Activated CD8-positive, alpha-beta T cell treated with anti-CD3 and anti-CD28 coated beads for 36 hours (primary cell): ENCODE measurements around the gene HDGFL2. TPM values are rescaled to one million over a fixed set of nuclear protein-coding genes. Genes with fewer than 3 reads are reported as not detected.
"Not testable (repeated sequence)": the region's sequence is repeated elsewhere in the genome, so short reads cannot be mapped to it uniquely, and the experiment has no call there.

Experiments
- ATAC-seq: fragments of 200-7000 bp; cut with Tn5 transposase; one replicate; pipeline ENCODE4 v1.10.0; 2021; ENCODE audit warnings: mild to moderate bottlenecking, moderate library complexity
- CTCF ChIA-PET: fragments of 350-600 bp; sonication (Branson Sonifier 250); formaldehyde crosslinking; loops from one replicate; lab custom pipeline; 2021; ENCODE audit warnings: antibody characterized with exemption; lab: Charles Lee
- POLR2A ChIA-PET: fragments of 350-600 bp; sonication (Branson Sonifier 250); formaldehyde crosslinking; loops from one replicate; lab custom pipeline; 2021; ENCODE audit warnings: antibody characterized with exemption; lab: Charles Lee
- DNase-seq: peaks from one replicate; pipeline ENCODE4 v3.0.0-alpha.2; 2020
- H3K27ac Mint-ChIP-seq: one replicate; pipeline ENCODE4 v1.8.0; 2021; ENCODE audit warnings: mild to moderate bottlenecking, mixed read lengths
- H3K27me3 Mint-ChIP-seq: one replicate; pipeline ENCODE4 v1.8.0; 2021; ENCODE audit warnings: mixed read lengths
- H3K36me3 Mint-ChIP-seq: one replicate; pipeline ENCODE4 v1.8.0; 2021; ENCODE audit warnings: low read depth, mixed read lengths
- H3K4me1 Mint-ChIP-seq: one replicate; pipeline ENCODE4 v1.8.0; 2021; ENCODE audit warnings: low read depth, mixed read lengths
- H3K4me3 Mint-ChIP-seq: one replicate; pipeline ENCODE4 v1.8.0; 2021; ENCODE audit warnings: mild to moderate bottlenecking, moderate library complexity, mixed read lengths
- H3K9me3 Mint-ChIP-seq: one replicate; pipeline ENCODE4 v1.8.0; 2021; ENCODE audit warnings: mixed read lengths
- CTCF ChIP-seq: fragments of 200-600 bp; IDR thresholded peaks from one replicate; pipeline ENCODE4 v1.8.0; 2022; ENCODE audit warnings: antibody characterized with exemption, mild to moderate bottlenecking
- intact Hi-C: fragments of 100-400 bp; cut with micrococcal nuclease; formaldehyde crosslinking; loops from one replicate; pipeline ENCODE4 v1.10.0; 2022
- total RNA-seq, 2 experiments: library from RNA; stranded (reverse); gene quantifications; one replicate each; pipeline ENCODE4 v1.2.3, GENCODE V29; 2021

HDGFL2 gene
- total RNA-seq, 2 experiments from 2014 or later = 37.5 to 44.0 TPM

- POLR2A ChIA-PET = no interaction called here
- CTCF ChIA-PET = interaction anchor here (4.5 kb wide), 1 partner anchor 17 kb away, joined by 28 read pairs; no protein-coding TSS in a partner anchor
- H3K4me1 Mint-ChIP-seq = peaks cover 9% of the 10 kb centered on the region
These were observed 69.2 kb downstream of the HDGFL2 start for GRCh38 chr19:4541114-4541805.

GRCh38 chr19:4541806-4542145 lies 69.7 kb downstream of the HDGFL2 start:
- H3K4me3 Mint-ChIP-seq, H3K4me1 Mint-ChIP-seq, H3K36me3 Mint-ChIP-seq, POLR2A ChIA-PET, H3K27me3 Mint-ChIP-seq, ATAC-seq, H3K9me3 Mint-ChIP-seq, DNase-seq, intact Hi-C loops, H3K27ac Mint-ChIP-seq: not testable (repeated sequence)
- CTCF ChIA-PET = interaction anchor here (4.5 kb wide), 1 partner anchor 18 kb away, joined by 28 read pairs; no protein-coding TSS in a partner anchor

More at GRCh38 chr19:4541114-4541805, 69.2 kb downstream of the HDGFL2 start:
- Mint-ChIP-seq H3K36me3 (no peaks in the 10 kb centered on the region), H3K9me3 (peaks cover 1% of the 10 kb centered on the region), H3K27ac (no peak overlapping the region), H3K27me3 (peaks cover 4% of the 10 kb centered on the region), H3K4me3 (no peak overlapping the region)
- no peak for TF ChIP-seq CTCF
- intact Hi-C loops = no loop called here
- DNase-seq (no peak), ATAC-seq (no peak)

- H3K27ac Mint-ChIP-seq = no peak overlapping the region
These were observed 71.1 kb downstream of the HDGFL2 start for GRCh38 chr19:4542896-4543841.

GRCh38 chr19:4543842-4544647 lies 71.9 kb downstream of the HDGFL2 start:
- Mint-ChIP-seq H3K9me3 (peaks cover 1% of the 10 kb centered on the region), H3K4me1 (peaks cover 9% of the 10 kb centered on the region), H3K27me3 (peaks cover 3% of the 10 kb centered on the region), H3K27ac (no peak overlapping the region), H3K36me3 (no peaks in the 10 kb centered on the region), H3K4me3 (no peak overlapping the region)
- intact Hi-C loops = no loop called here
- CTCF ChIA-PET = interaction anchor here (1.5 kb wide), 1 partner anchor 19 kb away, joined by 9 read pairs; no protein-coding TSS in a partner anchor
- TF ChIP-seq CTCF = no peak
- DNase-seq (no peak), ATAC-seq (no peak)
- POLR2A ChIA-PET = no interaction called here

More at GRCh38 chr19:4542896-4543841, 71.1 kb downstream of the HDGFL2 start:
- Mint-ChIP-seq H3K9me3 (peaks cover 1% of the 10 kb centered on the region), H3K4me3 (no peak overlapping the region), H3K27me3 (peaks cover 4% of the 10 kb centered on the region), H3K4me1 (peaks cover 9% of the 10 kb centered on the region), H3K36me3 (no peaks in the 10 kb centered on the region)
- ATAC-seq (no peak), DNase-seq (no peak)
- intact Hi-C loops = no loop called here
- ChIA-PET POLR2A (no interaction called here), CTCF (no interaction called here)
- no peak for TF ChIP-seq CTCF
